Nephron progenitor cell (in vitro differentiated cells): ENCODE data around the gene SELENOP.
A peak's percentile ranks its signal among the peaks of the same experiment; 100 is the strongest.

Experiments
- DNase-seq: peaks from one replicate; pipeline ENCODE4 v3.0.0; 2021
- H3K27ac Mint-ChIP-seq: 2 replicates; pipeline ENCODE4 v1.8.0; 2021; ENCODE audit warnings: mild to moderate bottlenecking, moderate library complexity, mixed read lengths
- H3K27me3 Mint-ChIP-seq: 2 replicates; pipeline ENCODE4 v1.8.0; 2021; ENCODE audit warnings: mild to moderate bottlenecking, low read depth, mixed read lengths; ENCODE audit not compliant: poor library complexity
- H3K36me3 Mint-ChIP-seq: 2 replicates; pipeline ENCODE4 v1.8.0; 2021; ENCODE audit warnings: low read depth, mixed read lengths
- H3K4me1 Mint-ChIP-seq: 2 replicates; pipeline ENCODE4 v1.8.0; 2021; ENCODE audit warnings: mixed read lengths
- H3K4me3 Mint-ChIP-seq: 2 replicates; pipeline ENCODE4 v1.8.0; 2021; ENCODE audit warnings: mild to moderate bottlenecking, moderate library complexity, mixed read lengths
- H3K9me3 Mint-ChIP-seq: 2 replicates; pipeline ENCODE4 v1.8.0; 2021; ENCODE audit warnings: mild to moderate bottlenecking, moderate library complexity, mixed read lengths
- CTCF ChIP-seq: fragments of 200-600 bp; sonication (generic); IDR thresholded peaks from 2 replicates; pipeline ENCODE4 v1.5.0; 2021; ENCODE audit warnings: antibody characterized with exemption

The SELENOP gene

DNA sequence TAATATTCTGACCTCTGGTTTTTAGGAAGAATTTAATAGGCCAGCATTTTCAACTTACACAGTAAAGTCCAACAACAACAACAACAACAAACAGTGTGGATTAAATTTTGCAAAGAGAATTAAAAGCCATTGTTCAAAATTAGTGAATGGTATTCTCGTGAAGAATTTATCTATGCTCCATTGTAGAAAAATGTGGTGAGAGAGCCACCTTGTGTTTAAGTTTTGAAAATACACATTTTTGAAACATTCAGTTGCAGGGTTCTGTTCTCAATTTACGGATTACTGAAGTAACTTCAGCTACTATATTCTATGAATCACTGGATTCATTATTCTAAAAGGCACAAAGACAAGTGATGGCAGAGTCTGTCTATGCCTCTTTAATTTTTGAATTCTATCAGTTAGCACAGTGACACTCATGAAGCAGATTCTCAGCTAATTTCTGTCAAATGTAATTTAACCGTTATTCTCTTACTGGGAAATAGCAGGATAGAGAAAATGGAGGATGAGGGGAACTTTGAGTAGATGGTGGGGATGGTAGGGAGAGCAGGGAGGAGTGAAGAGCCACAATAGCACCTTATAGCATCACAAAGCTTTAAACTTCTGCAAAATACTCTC lies 44.1 kb downstream of the SELENOP start:
- H3K36me3 Mint-ChIP-seq: peaks cover 4% of the 10 kb centered on the region
- H3K4me1 Mint-ChIP-seq: no peaks in the 10 kb centered on the region
- TF ChIP-seq CTCF: peak; percentile 63
- H3K27me3 Mint-ChIP-seq: peaks cover 11% of the 10 kb centered on the region
- no peak for DNase-seq
- peaks cover 6% of the 10 kb centered on the region for H3K9me3 Mint-ChIP-seq
- H3K4me3 Mint-ChIP-seq: no peak overlapping the region
- no peak overlapping the region for H3K27ac Mint-ChIP-seq

DNA sequence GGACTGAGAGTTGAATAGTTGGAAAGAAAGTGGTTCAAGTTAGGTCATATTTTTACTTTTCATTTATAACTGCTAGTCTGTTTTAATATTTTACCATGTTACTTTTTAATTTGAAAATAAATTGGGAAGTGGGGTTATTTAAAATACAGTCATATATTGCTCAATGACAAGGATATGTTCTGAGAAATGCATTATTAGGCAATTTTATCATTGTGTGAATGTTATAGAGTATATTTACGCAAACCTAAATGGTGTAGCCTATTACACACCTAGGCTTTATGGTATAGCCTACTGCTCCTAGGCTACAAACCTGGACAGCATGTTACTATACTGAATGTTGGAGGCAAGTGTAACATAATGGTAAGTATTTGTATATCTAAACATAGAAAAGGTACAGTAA lies 49.9 kb downstream of the SELENOP start:
- Mint-ChIP-seq H3K36me3 (peaks cover 4% of the 10 kb centered on the region), H3K9me3 (peaks cover 4% of the 10 kb centered on the region), H3K4me3 (no peak overlapping the region), H3K4me1 (no peaks in the 10 kb centered on the region), H3K27ac (no peak overlapping the region), H3K27me3 (no peaks in the 10 kb centered on the region)
- DNase-seq: no peak
- no peak for TF ChIP-seq CTCF

DNA sequence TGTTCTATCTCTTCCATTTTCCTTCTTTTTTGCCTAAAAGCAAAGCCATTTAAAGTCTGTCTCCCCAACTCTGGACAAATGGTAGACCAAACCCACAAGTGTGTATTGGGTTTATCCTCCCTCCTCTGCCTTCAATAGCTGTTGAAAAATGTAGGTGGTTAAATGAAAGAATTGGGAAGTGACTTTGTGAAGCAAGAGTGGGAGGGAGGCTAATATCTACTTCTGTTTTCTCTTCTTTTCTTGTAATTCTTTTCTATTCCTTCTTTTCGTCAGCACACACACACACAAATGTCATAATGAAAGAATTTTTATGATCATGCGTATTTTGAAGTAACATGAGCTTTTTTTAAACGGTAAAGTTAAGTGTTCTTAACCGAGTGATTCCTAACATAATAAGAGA lies 51.3 kb downstream of the SELENOP start:
- Mint-ChIP-seq H3K9me3 (peaks cover 4% of the 10 kb centered on the region), H3K36me3 (peaks cover 4% of the 10 kb centered on the region), H3K27ac (no peak overlapping the region)

GRCh38 chr5:42759456-42759855 lies 52.2 kb downstream of the SELENOP start:
- no peak for DNase-seq
- Mint-ChIP-seq H3K4me1 (no peaks in the 10 kb centered on the region), H3K27ac (no peak overlapping the region), H3K36me3 (no peaks in the 10 kb centered on the region), H3K9me3 (no peaks in the 10 kb centered on the region), H3K27me3 (no peaks in the 10 kb centered on the region), H3K4me3 (no peak overlapping the region)
- no peak for TF ChIP-seq CTCF

More for the DNA sequence above, 51.3 kb downstream of the SELENOP start:
- TF ChIP-seq CTCF: no peak
- H3K4me1 Mint-ChIP-seq: no peaks in the 10 kb centered on the region
- no peak for DNase-seq
- H3K27me3 Mint-ChIP-seq: no peaks in the 10 kb centered on the region
- H3K4me3 Mint-ChIP-seq: no peak overlapping the region

DNA sequence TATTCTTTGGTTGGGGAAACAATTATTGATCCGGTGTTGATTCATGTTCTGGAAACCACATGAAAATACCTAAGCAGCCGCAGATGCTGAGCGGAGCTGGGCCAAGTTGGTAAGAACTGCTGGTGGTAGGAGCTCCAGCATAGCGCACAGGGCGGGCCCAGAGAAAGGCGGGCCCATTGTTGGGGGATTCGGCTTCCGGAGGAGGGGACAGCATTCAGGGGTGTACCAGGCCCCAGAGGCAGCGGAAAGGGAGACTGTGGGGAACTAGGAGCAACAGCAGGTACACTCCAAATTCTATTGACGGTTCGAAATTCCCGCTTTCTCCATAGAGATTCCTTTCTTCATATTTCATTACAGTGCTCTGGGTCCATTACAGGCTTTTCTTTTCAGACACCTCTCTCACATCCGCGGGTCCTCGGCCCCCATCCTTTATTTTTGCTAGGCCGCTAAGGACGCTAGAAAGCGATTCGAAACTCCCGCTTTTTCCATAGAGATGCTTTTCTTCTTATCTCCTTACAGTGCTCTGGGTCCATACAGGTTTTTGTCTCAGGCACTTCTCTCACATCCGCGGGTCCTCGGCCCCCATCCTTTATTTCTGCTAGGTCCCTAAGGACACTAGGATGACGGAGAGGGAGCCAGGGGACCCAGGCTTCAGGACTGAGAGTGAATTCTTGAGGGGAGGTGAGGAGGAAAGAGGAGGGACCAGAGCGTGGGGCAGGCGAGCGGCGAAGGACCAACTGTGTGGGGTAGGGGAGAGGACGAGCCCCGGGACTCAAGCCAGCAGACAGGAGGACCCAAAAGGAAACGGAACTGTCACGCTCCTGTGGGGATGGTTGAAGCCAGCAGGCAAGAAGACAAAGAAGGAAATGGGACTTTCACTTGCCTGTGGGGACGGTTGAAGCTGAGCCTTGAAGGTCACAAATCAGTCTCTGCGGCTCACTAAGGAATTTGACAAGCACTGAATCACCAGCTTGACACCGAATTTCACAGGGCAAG lies 54.8 kb downstream of the SELENOP start, which contains the start of gene CCDC152:
Gene CCDC152 (plus strand): TSS at position 213 of the 996 bp plus-strand sequence. CDS start 2,304 bp downstream, outside the sequence.
- no peak for DNase-seq
- peak within 1 kb of the TSS; percentile 49 for H3K4me3 Mint-ChIP-seq

More for the DNA sequence above, 54.8 kb downstream of the SELENOP start, which contains the start of gene CCDC152:
- no peaks in the 10 kb centered on the region for H3K27me3 Mint-ChIP-seq
- H3K4me1 Mint-ChIP-seq: no peaks in the 10 kb centered on the region
- no peaks in the 10 kb centered on the region for H3K9me3 Mint-ChIP-seq
- H3K36me3 Mint-ChIP-seq: no peaks in the 10 kb centered on the region
- H3K27ac Mint-ChIP-seq: no peak within 1 kb of the TSS
- no peak for TF ChIP-seq CTCF
